HG03457 (cell line): ENCODE measurements around the gene CISD3.

Experiments used
- ATAC-seq: cut with Tn5 transposase; IDR thresholded peaks from one replicate; pipeline ENCODE4 v1.9.1; 2021; ENCODE audit warnings: moderate number of reproducible peaks; ENCODE audit not compliant: unreplicated experiment

Gene CISD3

DNA sequence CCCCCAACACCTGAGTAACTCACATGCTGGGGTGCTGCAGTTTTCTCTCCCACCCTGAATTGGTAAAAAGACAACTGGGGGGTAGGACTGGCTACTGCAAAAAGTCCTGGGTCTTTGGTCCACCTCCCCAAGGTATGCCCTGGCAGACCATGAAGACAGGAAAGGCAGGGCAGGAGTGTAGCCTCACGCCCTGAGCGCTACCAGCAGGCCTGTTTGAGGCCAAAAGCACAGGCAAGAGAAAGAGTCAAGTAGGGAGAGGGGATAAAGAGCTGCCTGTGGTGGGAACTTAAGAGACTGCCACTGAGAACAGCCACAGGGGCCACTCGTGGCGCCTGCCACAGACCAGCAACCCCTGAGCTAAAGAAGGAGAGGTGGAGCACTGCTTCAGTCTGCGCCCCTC lies 36.2 kb downstream of the CISD3 start:
- no peak for ATAC-seq

DNA sequence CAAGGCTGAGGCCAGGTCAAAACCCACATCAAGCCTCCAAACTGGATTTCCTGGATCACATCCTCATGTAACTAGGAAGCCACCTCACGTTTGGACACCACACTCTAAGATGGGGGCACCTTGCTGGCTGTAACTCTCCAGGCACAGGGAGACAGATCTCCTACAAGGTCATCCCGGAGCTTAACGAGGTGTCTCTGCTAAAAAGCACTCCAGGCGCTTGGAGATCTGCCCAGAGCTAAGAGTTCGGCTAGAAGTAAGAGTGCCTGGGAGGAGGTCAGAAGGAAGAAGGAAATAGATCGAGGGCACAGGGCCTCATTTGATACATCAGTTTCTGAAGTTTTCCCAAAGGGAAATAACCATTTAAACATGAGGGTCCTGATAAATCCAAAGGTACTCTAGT lies 38.3 kb downstream of the CISD3 start:
- ATAC-seq, result no peak

DNA sequence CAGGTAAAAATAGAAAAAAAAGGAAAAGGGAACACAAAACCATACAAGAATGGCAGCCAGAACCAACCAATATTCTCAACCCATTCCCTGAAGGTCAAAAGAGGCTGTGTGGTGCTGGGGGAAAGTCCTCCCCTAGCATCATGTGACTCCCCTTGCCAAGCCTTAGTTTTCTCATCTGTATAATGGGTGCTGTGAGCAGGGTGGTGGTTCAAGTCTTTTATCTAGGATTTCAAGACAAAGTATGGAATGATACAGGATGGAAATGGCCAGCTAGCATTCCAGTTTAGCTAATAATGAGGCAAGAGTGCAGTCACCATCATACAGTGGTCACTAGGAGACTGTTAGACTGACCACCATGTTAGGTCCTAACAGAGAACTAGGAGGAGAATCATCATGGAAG lies 43.1 kb downstream of the CISD3 start:
- ATAC-seq, result no peak

DNA sequence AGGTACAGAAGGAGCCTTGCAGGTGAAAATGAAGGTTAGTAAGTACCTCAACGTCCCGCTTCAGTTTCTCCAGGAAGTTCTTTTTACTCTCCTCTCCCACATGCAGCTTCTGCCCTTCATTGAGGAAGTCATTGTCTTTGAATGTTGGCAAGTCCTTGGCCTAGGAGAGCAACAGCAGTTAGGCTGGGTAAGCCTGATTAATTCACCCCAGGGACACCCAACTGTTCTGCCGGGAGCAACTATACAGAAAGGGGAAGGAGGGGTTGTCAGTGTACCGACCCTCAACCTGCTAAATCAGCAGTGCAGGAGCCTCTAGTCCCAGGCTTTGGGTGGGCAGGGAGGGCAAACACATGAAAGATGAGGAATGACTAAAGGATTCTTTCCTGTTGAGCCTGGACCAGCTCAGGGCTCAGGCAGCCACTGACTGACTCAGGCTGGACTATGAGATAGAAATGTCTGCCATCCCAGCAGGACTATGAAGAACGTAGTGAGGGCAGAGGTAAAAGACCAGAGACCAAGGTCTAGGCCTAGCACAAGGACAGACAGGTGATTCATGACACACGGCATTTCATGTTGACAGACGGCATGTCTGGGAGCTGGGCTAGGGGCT lies 47.6 kb downstream of the CISD3 start:
- no peak for ATAC-seq

DNA sequence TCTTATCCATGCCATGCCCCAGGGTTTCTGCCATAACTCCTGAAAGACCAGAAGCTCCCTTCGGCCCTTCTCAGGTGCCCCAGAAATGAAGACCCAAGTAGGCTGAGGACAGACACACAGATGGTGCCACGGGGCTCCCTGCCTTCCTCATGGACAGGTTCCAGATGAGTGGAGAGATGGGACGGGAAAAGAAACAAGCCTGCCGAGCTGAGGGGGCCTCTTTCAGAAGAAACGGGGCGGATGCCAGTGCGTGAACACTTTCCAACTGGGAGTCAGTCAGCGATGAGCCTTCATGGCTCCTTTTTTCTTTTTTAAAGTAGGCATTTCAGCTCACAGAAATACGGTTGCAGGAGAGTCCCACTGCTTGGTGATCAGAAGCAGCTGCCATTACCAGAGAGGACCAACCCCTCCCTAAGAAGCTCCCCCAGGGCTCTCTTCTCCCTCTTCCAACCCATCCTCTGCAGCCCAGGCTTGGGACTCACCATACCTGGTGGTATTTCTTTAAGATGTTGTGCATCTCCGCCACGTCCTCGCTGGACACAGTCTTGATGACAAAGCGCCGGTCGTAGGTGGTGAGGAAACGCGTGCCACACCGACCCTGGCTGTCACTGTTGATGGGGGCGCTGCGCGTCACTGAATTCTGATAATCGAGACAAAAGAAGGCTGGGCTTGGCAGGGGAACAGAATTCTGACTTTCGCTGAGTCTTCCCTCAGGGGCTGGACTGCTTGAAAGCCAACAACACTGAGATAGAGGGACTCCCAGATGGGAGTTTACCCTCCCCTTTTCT lies 50.0 kb downstream of the CISD3 start:
- ATAC-seq, result no peak

DNA sequence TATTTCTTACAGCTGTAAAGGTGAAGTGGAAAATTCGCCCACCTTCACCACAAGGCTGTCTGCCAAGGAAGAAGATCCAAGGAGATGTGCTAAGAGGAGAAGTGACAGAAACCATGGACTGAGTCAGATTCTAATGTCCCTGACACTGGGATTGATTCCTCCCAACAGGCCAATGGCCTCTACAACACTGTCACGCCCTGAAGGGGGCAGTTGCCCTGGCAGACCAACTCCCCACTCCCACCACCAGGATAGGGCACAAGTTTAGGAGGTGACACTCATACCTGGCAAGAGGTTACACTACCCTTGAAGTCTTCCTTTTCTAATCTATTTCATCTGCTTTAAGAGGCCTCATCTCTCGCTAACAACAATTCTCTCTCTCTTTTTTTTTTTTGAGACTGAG lies 53.1 kb downstream of the CISD3 start:
- no peak for ATAC-seq
